Vagina (tissue), 2 donors: ENCODE data around the gene TBC1D22A.

Source experiments
- CTCF ChIP-seq, 3 experiments: fragments of 450-650 bp in 2 of 3; fragments of 200-600 bp in 1 of 3; sonication (generic) in 1 of 3; IDR thresholded peaks; one replicate each; pipeline ENCODE4 v1.5.1; 2017 to 2019; ENCODE audit warnings: antibody characterized with exemption in 3 of 3, mild to moderate bottlenecking in 2 of 3, moderate library complexity in 2 of 3
- POLR2AphosphoS5 ChIP-seq, 2 donors: sonication (generic); formaldehyde crosslinking; IDR thresholded peaks; one replicate each; pipeline ENCODE4 v1.9.0; 2017; ENCODE audit warnings: antibody characterized with exemption in 2 of 2, mild to moderate bottlenecking in 2 of 2, low read depth in 1 of 2; ENCODE audit not compliant: insufficient read depth in 1 of 2

GRCh38 chr22:46937185-46937584 is 174.7 kb downstream of the TBC1D22A start:
- no peak for TF ChIP-seq POLR2AphosphoS5 (IDR thresholded peaks at IDR 0.05; ENCODE audit: insufficient read depth in 1 of 2, low read depth in 1 of 2)
- no peak for TF ChIP-seq CTCF (IDR thresholded peaks at IDR 0.05)
